ENCODE results near the gene SIRT2. TPM values are rescaled to one million over a fixed set of nuclear protein-coding genes. Genes with fewer than 3 reads are reported as not detected.
A peak's percentile ranks its signal among the peaks of the same experiment; 100 is the strongest.

The SIRT2 gene
- total RNA-seq, 1 donor from 2014 or later, result 60.1 TPM

DNA sequence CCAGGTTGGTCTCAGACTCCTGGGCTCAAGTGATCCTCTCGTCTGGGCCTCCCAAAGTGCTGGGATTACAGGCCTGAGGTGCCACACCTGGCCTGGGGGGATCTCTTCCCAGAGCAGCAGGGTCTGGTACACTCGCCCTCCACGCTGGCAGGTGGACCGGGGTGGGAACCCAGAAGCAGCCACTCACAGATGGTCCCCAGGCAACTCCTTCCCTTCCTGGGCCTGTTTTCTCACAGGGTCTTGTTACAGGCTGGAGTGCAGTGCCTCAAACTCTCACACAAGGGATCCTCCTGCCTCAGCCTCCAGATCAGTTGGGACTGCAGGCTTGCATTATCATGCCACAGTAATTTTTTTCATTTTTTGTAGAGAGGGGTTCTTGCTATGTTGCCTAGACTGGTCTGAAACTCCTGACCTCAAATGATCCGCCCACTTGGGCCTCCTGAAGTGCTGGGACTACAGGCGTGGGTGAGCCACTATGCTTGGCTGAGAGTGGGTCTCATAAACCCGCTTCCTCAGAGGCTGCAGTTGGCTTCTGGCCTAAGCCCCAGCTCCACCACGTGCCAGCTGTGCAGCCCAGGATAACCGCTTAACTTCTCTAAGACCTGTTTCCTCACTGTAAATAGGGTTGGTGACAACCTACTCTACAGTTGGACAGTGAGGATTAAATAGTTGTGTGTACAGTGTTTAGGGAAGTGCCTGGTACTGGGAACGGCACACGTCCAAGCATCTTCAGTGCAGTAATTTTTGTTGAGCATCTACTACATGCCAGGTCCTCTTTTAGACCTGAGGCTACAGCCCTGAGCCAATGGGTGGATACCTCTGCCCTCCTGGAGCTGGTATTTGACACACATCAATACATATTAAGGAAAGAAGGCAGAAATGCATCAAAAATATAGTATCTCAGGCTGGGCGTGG is 13.4 kb upstream of the SIRT2 start:
- peak in 1 of 2 donors; percentile 28 for ATAC-seq
- no peaks in the 10 kb centered on the region for H3K9me3 ChIP-seq

DNA sequence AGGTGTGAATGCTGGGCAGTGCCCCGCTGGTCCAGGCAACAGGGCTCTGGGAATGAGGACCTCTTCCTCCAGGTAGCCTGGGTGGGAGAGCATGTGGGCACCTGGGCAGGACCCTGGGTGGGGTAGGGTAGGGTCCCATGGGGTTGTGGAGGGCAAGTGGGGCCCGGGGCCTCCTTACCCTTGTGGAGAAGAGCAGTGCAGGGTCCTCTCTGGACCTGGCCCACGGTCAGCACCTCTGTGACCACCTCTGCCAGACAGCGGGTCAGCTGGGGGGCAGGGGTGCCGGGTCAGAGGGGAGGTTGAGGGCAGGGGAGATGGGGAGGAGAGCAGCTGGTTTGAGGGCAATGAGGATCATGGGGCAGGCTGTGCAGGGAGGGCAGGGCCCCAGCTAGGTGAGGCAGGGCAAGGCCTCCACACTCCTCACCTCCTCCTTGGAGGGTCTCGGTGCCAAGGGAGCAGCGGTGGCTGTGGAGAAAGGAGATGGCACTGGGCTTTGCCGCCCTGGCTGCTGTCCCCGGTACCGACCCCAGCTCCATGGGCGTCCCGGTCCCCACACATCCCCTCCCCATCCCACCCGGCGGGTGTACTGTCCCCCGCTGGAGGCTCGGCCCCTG is 12.1 kb upstream of the SIRT2 start:
- Histone ChIP-seq H3K4me3 (no peak overlapping the region), H3K4me1 (no peaks in the 10 kb centered on the region), H3K27ac (no peak overlapping the region), H3K27me3 (ENCODE audit: low read depth) (peaks cover 13% of the 10 kb centered on the region), H3K36me3 (peaks cover 28% of the 10 kb centered on the region), H3K9me3 (no peaks in the 10 kb centered on the region)
- peak in 1 of 2 donors; percentile 7 for ATAC-seq
- TF ChIP-seq, protein P1, sequence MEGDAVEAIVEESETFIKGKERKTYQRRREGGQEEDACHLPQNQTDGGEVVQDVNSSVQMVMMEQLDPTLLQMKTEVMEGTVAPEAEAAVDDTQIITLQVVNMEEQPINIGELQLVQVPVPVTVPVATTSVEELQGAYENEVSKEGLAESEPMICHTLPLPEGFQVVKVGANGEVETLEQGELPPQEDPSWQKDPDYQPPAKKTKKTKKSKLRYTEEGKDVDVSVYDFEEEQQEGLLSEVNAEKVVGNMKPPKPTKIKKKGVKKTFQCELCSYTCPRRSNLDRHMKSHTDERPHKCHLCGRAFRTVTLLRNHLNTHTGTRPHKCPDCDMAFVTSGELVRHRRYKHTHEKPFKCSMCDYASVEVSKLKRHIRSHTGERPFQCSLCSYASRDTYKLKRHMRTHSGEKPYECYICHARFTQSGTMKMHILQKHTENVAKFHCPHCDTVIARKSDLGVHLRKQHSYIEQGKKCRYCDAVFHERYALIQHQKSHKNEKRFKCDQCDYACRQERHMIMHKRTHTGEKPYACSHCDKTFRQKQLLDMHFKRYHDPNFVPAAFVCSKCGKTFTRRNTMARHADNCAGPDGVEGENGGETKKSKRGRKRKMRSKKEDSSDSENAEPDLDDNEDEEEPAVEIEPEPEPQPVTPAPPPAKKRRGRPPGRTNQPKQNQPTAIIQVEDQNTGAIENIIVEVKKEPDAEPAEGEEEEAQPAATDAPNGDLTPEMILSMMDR (IDR thresholded peaks at IDR 0.05), result no peak
- intact Hi-C loops (cut with DNase I), result no loop called here
- no peak for DNase-seq

More for the DNA sequence above, 13.4 kb upstream of the SIRT2 start:
- peaks cover 13% of the 10 kb centered on the region for H3K27me3 ChIP-seq (ENCODE audit: low read depth)
- TF ChIP-seq, protein P1 (IDR thresholded peaks at IDR 0.05), result no peak
- H3K4me1 ChIP-seq, result no peaks in the 10 kb centered on the region
- DNase-seq, result no peak
- intact Hi-C loops (cut with DNase I), result no loop called here
- no peak overlapping the region for H3K27ac ChIP-seq
- H3K36me3 ChIP-seq, result peaks cover 16% of the 10 kb centered on the region
- no peak overlapping the region for H3K4me3 ChIP-seq

DNA sequence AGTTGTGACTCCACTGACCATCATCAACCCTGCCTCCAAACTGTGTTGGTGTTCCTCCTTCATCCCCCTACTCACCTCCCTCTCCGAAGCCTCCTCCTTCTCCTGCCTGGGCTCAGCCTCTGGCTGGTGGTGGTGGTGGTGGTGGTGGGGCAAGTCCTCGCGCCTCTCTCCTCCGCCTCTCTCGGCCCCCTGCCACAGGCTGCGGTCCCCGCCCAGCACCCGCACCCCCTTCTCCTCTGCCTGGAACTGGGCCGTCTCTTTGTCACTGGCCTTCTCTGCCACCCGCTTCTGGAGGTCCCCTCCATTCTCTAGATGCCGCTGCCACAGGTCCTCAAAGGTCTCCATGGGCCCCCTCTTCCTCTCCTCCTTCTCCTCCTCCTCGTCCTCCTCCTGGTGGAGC is 11.1 kb upstream of the SIRT2 start:
- peaks cover 36% of the 10 kb centered on the region for H3K36me3 ChIP-seq
- TF ChIP-seq, protein P1 (IDR thresholded peaks at IDR 0.05), result no peak
- H3K4me1 ChIP-seq, result no peaks in the 10 kb centered on the region
- ATAC-seq (no peak), DNase-seq (no peak)
- intact Hi-C loops (cut with DNase I), result no loop called here
- H3K27ac ChIP-seq, result no peak overlapping the region
- H3K4me3 ChIP-seq, result no peak overlapping the region
- peaks cover 13% of the 10 kb centered on the region for H3K27me3 ChIP-seq (ENCODE audit: low read depth)
- no peaks in the 10 kb centered on the region for H3K9me3 ChIP-seq

DNA sequence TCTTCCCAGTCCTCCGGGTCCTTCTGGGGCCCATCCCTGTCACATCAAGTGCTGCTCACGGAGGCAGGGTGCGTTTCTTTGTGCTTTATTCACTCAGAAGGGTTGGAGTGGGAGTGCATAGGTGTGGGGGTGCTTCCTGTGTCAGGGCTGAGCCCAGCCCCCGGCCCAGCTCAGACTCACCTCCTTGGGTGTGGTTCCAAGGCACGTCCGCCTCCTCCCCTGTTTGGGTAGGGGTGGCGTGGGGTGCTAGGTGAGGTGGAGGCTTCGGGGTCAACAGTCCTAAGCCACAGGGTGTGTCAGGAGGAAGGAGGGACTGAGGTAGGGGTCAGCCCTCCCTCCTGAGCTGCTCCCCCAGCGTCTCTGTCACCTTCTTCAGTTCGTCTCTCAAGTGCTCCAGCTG is 9.5 kb upstream of the SIRT2 start:
- Histone ChIP-seq H3K4me1 (no peaks in the 10 kb centered on the region), H3K9me3 (no peaks in the 10 kb centered on the region), H3K27ac (no peak overlapping the region), H3K27me3 (ENCODE audit: low read depth) (peaks cover 13% of the 10 kb centered on the region), H3K36me3 (peaks cover 51% of the 10 kb centered on the region), H3K4me3 (no peak overlapping the region)
- intact Hi-C loops (cut with DNase I), result no loop called here
- DNase-seq, result no peak
- no peak for ATAC-seq
- TF ChIP-seq, protein P1 (IDR thresholded peaks at IDR 0.05), result no peak

DNA sequence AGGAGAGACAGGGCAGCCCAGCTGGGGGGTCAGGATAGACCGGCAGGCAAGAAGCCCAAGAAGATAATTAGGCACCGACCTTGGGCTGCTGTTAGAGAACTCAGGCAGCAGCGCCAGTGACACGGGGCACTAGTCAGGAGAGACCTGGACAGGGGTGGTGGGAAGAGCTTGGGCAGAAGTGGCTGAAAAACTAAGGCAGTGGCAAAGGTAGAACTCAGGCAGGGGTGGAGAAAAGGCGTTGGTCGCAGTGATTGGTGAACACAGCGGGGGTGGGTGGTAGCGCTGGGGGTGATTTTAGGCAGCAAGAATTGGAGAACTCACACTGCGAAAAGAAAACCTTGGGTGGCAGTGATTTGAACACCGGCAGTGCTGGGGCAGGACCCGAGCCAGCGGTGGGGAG is 8.3 kb upstream of the SIRT2 start:
- H3K4me1 ChIP-seq, result no peaks in the 10 kb centered on the region
- intact Hi-C loops (cut with DNase I), result no loop called here
- no peaks in the 10 kb centered on the region for H3K9me3 ChIP-seq
- TF ChIP-seq, protein P1 (IDR thresholded peaks at IDR 0.05), result no peak
- no peak overlapping the region for H3K4me3 ChIP-seq
- H3K27ac ChIP-seq, result no peak overlapping the region
- ATAC-seq, result no peak
- peaks cover 51% of the 10 kb centered on the region for H3K36me3 ChIP-seq
- no peak for DNase-seq
- H3K27me3 ChIP-seq (ENCODE audit: low read depth), result peaks cover 13% of the 10 kb centered on the region
